ENCODE measurements around the gene APOBEC3A.
"Not testable (repeated sequence)": the region's sequence is repeated elsewhere in the genome, so short reads cannot be mapped to it uniquely, and the experiment has no call there.

APOBEC3A gene

GRCh38 chr22:38959590-38959989 lies 2.2 kb downstream of the APOBEC3A start:
- DNase-seq (ENCODE audit: low spot score), result no peak

- DNase-seq (ENCODE audit: low spot score), result not testable (repeated sequence)
These were observed 3.3 kb downstream of the APOBEC3A start for GRCh38 chr22:38960673-38961072.

- not testable (repeated sequence) for DNase-seq (ENCODE audit: low spot score)
These were observed 5.9 kb downstream of the APOBEC3A start for GRCh38 chr22:38963291-38963738.

GRCh38 chr22:38963872-38964271 lies 6.5 kb downstream of the APOBEC3A start:
- DNase-seq (ENCODE audit: low spot score), result no peak

GRCh38 chr22:38964306-38964705 lies 6.9 kb downstream of the APOBEC3A start:
- no peak for DNase-seq (ENCODE audit: low spot score)

GRCh38 chr22:38964989-38965388 lies 7.6 kb downstream of the APOBEC3A start:
- DNase-seq (ENCODE audit: low spot score), result peak; percentile 50

GRCh38 chr22:38965614-38966379 lies 8.4 kb downstream of the APOBEC3A start:
- DNase-seq (ENCODE audit: low spot score), result no peak

- no peak for DNase-seq (ENCODE audit: low spot score)
These were observed 8.9 kb downstream of the APOBEC3A start for GRCh38 chr22:38966380-38966702.

GRCh38 chr22:38966942-38967341 lies 9.5 kb downstream of the APOBEC3A start:
- no peak for DNase-seq (ENCODE audit: low spot score)

- DNase-seq (ENCODE audit: low spot score), result no peak
These were observed 10.3 kb downstream of the APOBEC3A start for GRCh38 chr22:38967451-38968450.

GRCh38 chr22:38968801-38969200 lies 11.4 kb downstream of the APOBEC3A start:
- no peak for DNase-seq (ENCODE audit: low spot score)

GRCh38 chr22:38970551-38970950 lies 13.1 kb downstream of the APOBEC3A start:
- no peak for DNase-seq (ENCODE audit: low spot score)

GRCh38 chr22:38971202-38971601 lies 13.8 kb downstream of the APOBEC3A start:
- no peak for DNase-seq (ENCODE audit: low spot score)

- DNase-seq (ENCODE audit: low spot score), result no peak
These were observed 14.4 kb downstream of the APOBEC3A start for GRCh38 chr22:38971791-38972190.

- no peak for DNase-seq (ENCODE audit: low spot score)
These were observed 15.1 kb downstream of the APOBEC3A start for GRCh38 chr22:38972558-38972957.

GRCh38 chr22:38973289-38974169 lies 16.1 kb downstream of the APOBEC3A start:
- DNase-seq (ENCODE audit: low spot score), result peak; percentile 34

- no peak for DNase-seq (ENCODE audit: low spot score)
These were observed 16.9 kb downstream of the APOBEC3A start for GRCh38 chr22:38974170-38974825.

- DNase-seq (ENCODE audit: low spot score), result no peak
These were observed 17.4 kb downstream of the APOBEC3A start for GRCh38 chr22:38974826-38975175.

- not testable (repeated sequence) for DNase-seq (ENCODE audit: low spot score)
These were observed 19.9 kb downstream of the APOBEC3A start for GRCh38 chr22:38977289-38977688.

- not testable (repeated sequence) for DNase-seq (ENCODE audit: low spot score)
These were observed 23.2 kb downstream of the APOBEC3A start for GRCh38 chr22:38980587-38980986.
